Activated gamma-delta T cell treated with Interleukin-2 at 50 U/mL for 16 hours (primary cell): ENCODE results near the gene NMT2.
A peak's percentile ranks its signal among the peaks of the same experiment; 100 is the strongest.

Experiments used
- DNase-seq: peaks from one replicate; pipeline ENCODE4 v3.0.0-alpha.2; 2020

NMT2 gene

GRCh38 chr10:15180736-15181135, 12.2 kb upstream of the NMT2 start:
- DNase-seq, result no peak

GRCh38 chr10:15176269-15176668, 7.8 kb upstream of the NMT2 start:
- no peak for DNase-seq

- DNase-seq, result no peak
Measured at GRCh38 chr10:15175587-15175986, 7.1 kb upstream of the NMT2 start.

- no peak for DNase-seq
Measured at GRCh38 chr10:15172306-15172840, 3.9 kb upstream of the NMT2 start.

- peak; percentile 61 for DNase-seq
Measured at GRCh38 chr10:15169555-15170401, 1.3 kb upstream of the NMT2 start.

GRCh38 chr10:15168786-15169554, 477 bp upstream of the NMT2 start:
- DNase-seq, result peak; percentile 96

GRCh38 chr10:15167411-15168290, 842 bp downstream of the NMT2 start:
- DNase-seq, result peak; percentile 46

- no peak for DNase-seq
Measured at GRCh38 chr10:15166325-15166724, 2.2 kb downstream of the NMT2 start.

GRCh38 chr10:15163253-15163828, 5.2 kb downstream of the NMT2 start:
- DNase-seq, result no peak

- no peak for DNase-seq
Measured at GRCh38 chr10:15158972-15159371, 9.5 kb downstream of the NMT2 start.

- DNase-seq, result no peak
Measured at GRCh38 chr10:15158448-15158847, 10.0 kb downstream of the NMT2 start.

- DNase-seq, result no peak
Measured at GRCh38 chr10:15155978-15156656, 12.4 kb downstream of the NMT2 start.

- DNase-seq, result no peak
Measured at GRCh38 chr10:15152556-15152955, 15.9 kb downstream of the NMT2 start.

GRCh38 chr10:15150563-15150962, 17.9 kb downstream of the NMT2 start:
- DNase-seq, result no peak

GRCh38 chr10:15149042-15149771, 19.3 kb downstream of the NMT2 start:
- DNase-seq, result no peak

- DNase-seq, result no peak
Measured at GRCh38 chr10:15147594-15148392, 20.7 kb downstream of the NMT2 start.

GRCh38 chr10:15146366-15146765, 22.1 kb downstream of the NMT2 start:
- DNase-seq, result no peak

GRCh38 chr10:15144788-15145187, 23.7 kb downstream of the NMT2 start:
- no peak for DNase-seq

- no peak for DNase-seq
Measured at GRCh38 chr10:15141136-15142054, 27.1 kb downstream of the NMT2 start.
